ENCODE results near the gene WDR27. TPM values are rescaled to one million over a fixed set of nuclear protein-coding genes. Genes with fewer than 3 reads are reported as not detected.

The WDR27 gene
- polyA plus RNA-seq, 3 donors from 2014 or later, result 1.7 to 5.1 (median 4.0) TPM

- Mint-ChIP-seq H3K4me1 (peaks cover 0 to 19% of the 10 kb centered on the region in 2 donors), H3K27me3 (ENCODE audit: low read depth in 3 of 3) (peaks cover 0 to under 1% (median 0%) of the 10 kb centered on the region in 3 donors), H3K27ac (peak overlapping the region in 1 of 6 donors; percentile 46), H3K4me3 (no peak overlapping the region), H3K9me3 (peaks cover 0 to 2% (median 0%) of the 10 kb centered on the region in 6 donors), H3K36me3 (peaks cover 0 to 11% (median 7%) of the 10 kb centered on the region in 3 donors)
- no peak for DNase-seq
These were observed 135.5 kb downstream of the WDR27 start for GRCh38 chr6:169566319-169566718.

DNA sequence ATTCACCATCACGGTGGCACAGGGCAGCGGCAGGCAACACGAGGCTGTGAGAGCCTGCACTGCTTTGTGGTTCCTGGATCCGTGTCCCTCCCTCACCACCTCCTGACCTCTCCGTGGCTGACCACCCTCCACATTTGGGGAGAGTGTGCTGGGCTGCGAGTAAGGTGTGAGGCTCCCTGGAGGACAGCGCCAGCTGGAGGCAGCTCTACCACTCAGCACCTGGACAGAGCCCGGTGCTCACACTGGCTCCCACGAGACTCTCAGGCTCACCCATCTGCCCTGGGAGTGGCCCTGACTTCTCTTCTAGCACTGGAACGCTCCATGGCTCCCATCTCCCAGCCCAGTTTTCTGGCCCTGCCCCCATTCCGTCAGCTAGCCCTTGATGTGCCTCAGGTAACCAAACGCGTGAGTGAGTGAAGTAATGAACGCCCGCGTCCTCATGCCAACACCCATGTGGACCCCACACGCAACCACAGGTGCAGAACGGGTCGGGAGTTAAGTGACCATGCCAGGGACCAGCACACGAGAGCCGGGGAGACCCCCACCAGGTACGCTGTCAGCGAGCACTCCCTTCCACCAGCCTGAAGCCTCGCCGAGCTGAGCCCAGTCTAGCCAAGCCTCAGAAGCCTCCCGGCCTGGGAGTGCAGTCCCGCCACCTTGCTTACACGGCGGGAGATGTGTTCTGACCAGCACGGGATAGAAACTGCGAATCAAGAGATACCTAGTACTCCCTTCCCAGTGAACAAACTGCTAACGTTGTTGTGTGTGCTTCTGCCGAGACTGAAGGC lies 137.2 kb downstream of the WDR27 start:
- Mint-ChIP-seq H3K36me3 (peaks cover 1 to 20% (median 11%) of the 10 kb centered on the region in 3 donors), H3K27me3 (ENCODE audit: low read depth in 3 of 3) (no peaks in the 10 kb centered on the region), H3K4me1 (peaks cover 0 to 19% of the 10 kb centered on the region in 2 donors), H3K4me3 (no peak overlapping the region), H3K27ac (no peak overlapping the region), H3K9me3 (peaks cover 0 to 4% (median 0%) of the 10 kb centered on the region in 6 donors)
- no peak for DNase-seq

- H3K27ac Mint-ChIP-seq, result no peak overlapping the region
- peaks cover 0 to 4% (median 0%) of the 10 kb centered on the region in 6 donors for H3K9me3 Mint-ChIP-seq
- H3K36me3 Mint-ChIP-seq, result peaks cover 3 to 25% (median 14%) of the 10 kb centered on the region in 3 donors
- no peak overlapping the region for H3K4me3 Mint-ChIP-seq
- H3K4me1 Mint-ChIP-seq, result peaks cover 6 to 9% of the 10 kb centered on the region in 2 donors
- DNase-seq, result no peak
- H3K27me3 Mint-ChIP-seq (ENCODE audit: low read depth in 3 of 3), result peaks cover 0 to 2% (median 0%) of the 10 kb centered on the region in 3 donors
These were observed 140.2 kb downstream of the WDR27 start for GRCh38 chr6:169561665-169562064.

DNA sequence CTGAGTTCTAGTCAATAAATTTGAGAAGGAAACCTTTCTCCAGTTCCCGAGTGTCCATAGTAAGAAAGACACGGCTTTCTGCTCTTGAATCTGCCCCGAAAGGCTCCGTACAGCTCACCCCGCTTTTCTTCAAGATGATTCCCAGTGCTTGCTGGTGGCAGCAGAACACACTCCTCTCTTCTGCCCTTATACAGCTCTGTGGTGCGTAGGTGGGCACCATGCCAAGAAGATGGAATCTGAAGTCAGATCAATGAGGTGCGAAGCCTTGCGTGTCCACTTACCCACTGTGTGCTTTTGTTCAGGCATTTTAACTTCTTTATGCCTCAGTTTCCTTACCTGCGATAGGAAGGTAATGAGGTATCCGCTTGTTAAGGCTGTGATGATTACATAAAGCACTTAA lies 142.2 kb downstream of the WDR27 start:
- H3K4me3 Mint-ChIP-seq, result no peak overlapping the region
- no peak for DNase-seq
- peaks cover 15 to 22% of the 10 kb centered on the region in 2 donors for H3K4me1 Mint-ChIP-seq
- H3K36me3 Mint-ChIP-seq, result peaks cover 3 to 25% (median 14%) of the 10 kb centered on the region in 3 donors
- no peak overlapping the region for H3K27ac Mint-ChIP-seq
- peaks cover 0 to 4% (median 0%) of the 10 kb centered on the region in 6 donors for H3K9me3 Mint-ChIP-seq
- H3K27me3 Mint-ChIP-seq (ENCODE audit: low read depth in 3 of 3), result peaks cover 0 to 2% (median 1%) of the 10 kb centered on the region in 3 donors

GRCh38 chr6:169558774-169559441 lies 142.9 kb downstream of the WDR27 start:
- H3K36me3 Mint-ChIP-seq, result peaks cover 3 to 25% (median 14%) of the 10 kb centered on the region in 3 donors

GRCh38 chr6:169558378-169558773 lies 143.5 kb downstream of the WDR27 start:
- peaks cover 0 to 2% (median 1%) of the 10 kb centered on the region in 3 donors for H3K27me3 Mint-ChIP-seq (ENCODE audit: low read depth in 3 of 3)
- no peak overlapping the region for H3K27ac Mint-ChIP-seq
- peaks cover 15 to 22% of the 10 kb centered on the region in 2 donors for H3K4me1 Mint-ChIP-seq
- peaks cover 0 to 4% (median 0%) of the 10 kb centered on the region in 6 donors for H3K9me3 Mint-ChIP-seq
- no peak for DNase-seq
- peaks cover 3 to 25% (median 14%) of the 10 kb centered on the region in 3 donors for H3K36me3 Mint-ChIP-seq
- no peak overlapping the region for H3K4me3 Mint-ChIP-seq

More at GRCh38 chr6:169558774-169559441, 142.9 kb downstream of the WDR27 start:
- Mint-ChIP-seq H3K27ac (no peak overlapping the region), H3K27me3 (ENCODE audit: low read depth in 3 of 3) (peaks cover 0 to 2% (median 1%) of the 10 kb centered on the region in 3 donors), H3K4me3 (no peak overlapping the region), H3K4me1 (peaks cover 15 to 22% of the 10 kb centered on the region in 2 donors), H3K9me3 (peaks cover 0 to 4% (median 0%) of the 10 kb centered on the region in 6 donors)
- no peak for DNase-seq

GRCh38 chr6:169557887-169558286 lies 143.9 kb downstream of the WDR27 start:
- no peak for DNase-seq
- Mint-ChIP-seq H3K9me3 (peaks cover 0 to 4% (median 0%) of the 10 kb centered on the region in 6 donors), H3K4me3 (no peak overlapping the region), H3K4me1 (peaks cover 15 to 22% of the 10 kb centered on the region in 2 donors), H3K36me3 (peaks cover 3 to 25% (median 14%) of the 10 kb centered on the region in 3 donors), H3K27me3 (ENCODE audit: low read depth in 3 of 3) (peaks cover 0 to 2% (median 1%) of the 10 kb centered on the region in 3 donors), H3K27ac (no peak overlapping the region)

- DNase-seq, result peak; percentile 6 to 39 (median 34)
- Mint-ChIP-seq H3K9me3 (peaks cover 0 to 4% (median 0%) of the 10 kb centered on the region in 6 donors), H3K36me3 (peaks cover 3 to 20% (median 12%) of the 10 kb centered on the region in 3 donors), H3K27ac (peak overlapping the region in 4 of 6 donors; percentile 6 to 71 (median 40)), H3K4me1 (peaks cover 15 to 22% of the 10 kb centered on the region in 2 donors), H3K27me3 (ENCODE audit: low read depth in 3 of 3) (peaks cover 0 to 2% (median 1%) of the 10 kb centered on the region in 3 donors), H3K4me3 (peak overlapping the region in 4 of 5 donors; percentile 0 to 71 (median 40))
These were observed 144.9 kb downstream of the WDR27 start for GRCh38 chr6:169556758-169557548.

GRCh38 chr6:169555971-169556617 lies 145.7 kb downstream of the WDR27 start:
- H3K9me3 Mint-ChIP-seq, result no peaks in the 10 kb centered on the region
- DNase-seq, result no peak
- peaks cover 15 to 22% of the 10 kb centered on the region in 2 donors for H3K4me1 Mint-ChIP-seq
- H3K4me3 Mint-ChIP-seq, result peak overlapping the region in 1 of 5 donors; percentile 32
- peaks cover 3 to 12% (median 5%) of the 10 kb centered on the region in 3 donors for H3K36me3 Mint-ChIP-seq
- peak overlapping the region in 2 of 6 donors; percentile 26 to 71 for H3K27ac Mint-ChIP-seq
- peaks cover 0 to 2% (median 1%) of the 10 kb centered on the region in 3 donors for H3K27me3 Mint-ChIP-seq (ENCODE audit: low read depth in 3 of 3)

DNA sequence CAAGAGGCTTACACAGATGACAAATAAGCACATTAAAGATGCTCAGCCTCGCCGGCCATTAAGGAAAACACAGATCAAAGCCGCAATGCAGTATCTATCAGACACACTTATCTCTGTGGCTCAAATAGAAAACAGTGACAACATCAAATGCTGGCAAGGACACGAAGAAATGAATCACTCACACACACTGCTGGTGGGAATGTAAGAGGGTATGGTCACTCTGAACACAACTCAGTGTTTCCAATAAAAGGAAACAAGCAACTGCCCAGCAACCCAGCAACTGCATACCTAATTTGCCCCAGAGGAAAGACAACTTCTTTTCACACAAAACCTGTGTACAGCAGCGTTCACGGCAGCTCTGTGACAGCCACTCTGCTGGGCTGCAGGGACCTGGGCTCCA lies 155.8 kb downstream of the WDR27 start:
- no peaks in the 10 kb centered on the region for H3K4me1 Mint-ChIP-seq
- no peak overlapping the region for H3K27ac Mint-ChIP-seq
- peaks cover 2 to 13% (median 6%) of the 10 kb centered on the region in 6 donors for H3K9me3 Mint-ChIP-seq
- DNase-seq, result no peak
- peaks cover 0 to 6% (median 3%) of the 10 kb centered on the region in 3 donors for H3K27me3 Mint-ChIP-seq (ENCODE audit: low read depth in 3 of 3)
- peaks cover 4 to 21% (median 7%) of the 10 kb centered on the region in 3 donors for H3K36me3 Mint-ChIP-seq
- no peak overlapping the region for H3K4me3 Mint-ChIP-seq

- H3K4me3 Mint-ChIP-seq, result no peak overlapping the region
- H3K4me1 Mint-ChIP-seq, result peaks cover 0 to under 1% of the 10 kb centered on the region in 2 donors
- no peak for DNase-seq
- H3K27me3 Mint-ChIP-seq (ENCODE audit: low read depth in 3 of 3), result peaks cover 0 to 4% (median 3%) of the 10 kb centered on the region in 3 donors
- H3K36me3 Mint-ChIP-seq, result peaks cover 4 to 18% (median 7%) of the 10 kb centered on the region in 3 donors
- peaks cover 2 to 13% (median 6%) of the 10 kb centered on the region in 6 donors for H3K9me3 Mint-ChIP-seq
- H3K27ac Mint-ChIP-seq, result no peak overlapping the region
These were observed 158.1 kb downstream of the WDR27 start for GRCh38 chr6:169543704-169544103.

DNA sequence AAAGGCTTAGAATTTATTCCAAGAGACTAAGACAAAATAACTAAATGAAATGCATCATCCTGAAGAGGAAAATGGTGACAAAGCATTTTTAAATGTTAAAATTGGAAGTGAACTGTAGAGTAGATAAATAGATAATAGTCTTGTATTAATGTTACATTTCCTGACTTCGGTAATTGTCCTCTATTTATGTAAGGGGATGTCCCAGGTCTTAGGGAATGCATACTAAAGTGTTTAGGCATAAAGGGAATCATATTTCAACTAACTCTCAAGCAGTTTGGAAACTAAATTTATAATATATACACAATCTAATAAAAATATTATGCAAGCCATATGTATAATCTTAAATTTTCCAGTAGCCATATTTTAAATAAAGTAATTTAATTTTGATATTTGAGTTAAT lies 159.3 kb downstream of the WDR27 start:
- Mint-ChIP-seq H3K9me3 (peaks cover 2 to 8% (median 5%) of the 10 kb centered on the region in 6 donors), H3K4me1 (peaks cover 11 to 13% of the 10 kb centered on the region in 2 donors)

More for the DNA sequence above, 159.3 kb downstream of the WDR27 start:
- peaks cover 0 to 4% (median 3%) of the 10 kb centered on the region in 3 donors for H3K27me3 Mint-ChIP-seq (ENCODE audit: low read depth in 3 of 3)
- peaks cover 3 to 13% (median 6%) of the 10 kb centered on the region in 3 donors for H3K36me3 Mint-ChIP-seq
- no peak overlapping the region for H3K4me3 Mint-ChIP-seq
- DNase-seq, result no peak
- H3K27ac Mint-ChIP-seq, result no peak overlapping the region

Measured in immature natural killer cell (primary cell).